OCI-LY7 (cell line): ENCODE measurements around the gene MAN1A2. TPM values are rescaled to one million over a fixed set of nuclear protein-coding genes. Genes with fewer than 3 reads are reported as not detected.

Experiments
- BruUV-seq: library from RNA; stranded (reverse); fragments of 400-500 nt; replicated peaks from 2 replicates; lab custom pipeline; 2021; lab: Mats Ljungman, UMichigan
- CTCF ChIA-PET: fragments of 300-600 bp; sonication (Branson Sonifier 250); formaldehyde crosslinking; loops from one replicate; lab custom pipeline; 2022; ENCODE audit warnings: antibody characterized with exemption; ENCODE audit not compliant: unreplicated experiment; lab: Charles Lee
- POLR2A ChIA-PET: fragments of 300-600 bp; sonication (Branson Sonifier 250); formaldehyde crosslinking; loops from one replicate; lab custom pipeline; 2022; ENCODE audit warnings: antibody characterized with exemption; lab: Charles Lee
- DNase-seq: peaks from one replicate; pipeline ENCODE4 v3.0.0-alpha.2; 2015; ENCODE audit warnings: low spot score
- H2AFZ ChIP-seq: fragments of 200-600 bp; sonication (generic), shearing (Covaris generic); 2 replicates; pipeline ENCODE4 v1.6.1; 2014; ENCODE audit warnings: mild to moderate bottlenecking, antibody characterized with exemption, low read length, moderate library complexity
- H3K27ac ChIP-seq: fragments of 200-600 bp; sonication (generic); 2 replicates; pipeline ENCODE4 v1.5.1; 2014; ENCODE audit warnings: mixed run types, low read depth, mild to moderate bottlenecking, moderate library complexity, low read length, inconsistent platforms; ENCODE audit not compliant: poor library complexity, severe bottlenecking
- H3K36me3 ChIP-seq: fragments of 200-600 bp; sonication (generic); 2 replicates; pipeline ENCODE4 v1.6.1; 2014; ENCODE audit warnings: mild to moderate bottlenecking, antibody characterized with exemption, low read length, moderate library complexity, mixed read lengths; ENCODE audit not compliant: insufficient read depth
- H3K4me1 ChIP-seq: fragments of 200-600 bp; sonication (generic); 2 replicates; pipeline ENCODE4 v1.5.1; 2014; ENCODE audit warnings: mild to moderate bottlenecking, low read length; ENCODE audit not compliant: insufficient read depth, poor library complexity, severe bottlenecking
- H3K4me2 ChIP-seq: fragments of 200-600 bp; sonication (generic); 2 replicates; pipeline ENCODE4 v1.6.1; 2014; ENCODE audit warnings: mild to moderate bottlenecking, low read length
- H3K4me3 ChIP-seq: fragments of 200-600 bp; sonication (generic); 2 replicates; pipeline ENCODE4 v1.5.1; 2014; ENCODE audit warnings: mild to moderate bottlenecking, low read depth, low read length; ENCODE audit not compliant: poor library complexity, severe bottlenecking
- H3K79me2 ChIP-seq: fragments of 200-600 bp; sonication (generic); 2 replicates; pipeline ENCODE4 v1.6.1; 2016; ENCODE audit warnings: low read depth, mild to moderate bottlenecking, low read length, moderate library complexity, mixed read lengths; ENCODE audit not compliant: insufficient read depth
- H3K9me2 ChIP-seq: fragments of 200-600 bp; sonication (generic); 2 replicates; pipeline ENCODE4 v1.6.1; 2016; ENCODE audit warnings: mild to moderate bottlenecking, low read length, mixed read lengths; ENCODE audit not compliant: insufficient read depth
- H3K9me3 ChIP-seq: fragments of 200-600 bp; sonication (generic); 2 replicates; pipeline ENCODE4 v1.6.1; 2014; ENCODE audit warnings: mild to moderate bottlenecking, mixed run types, low read length, mixed read lengths
- H4K20me1 ChIP-seq: fragments of 200-600 bp; sonication (generic); 2 replicates; pipeline ENCODE4 v1.6.1; 2014; ENCODE audit warnings: mild to moderate bottlenecking, antibody characterized with exemption, low read length, moderate library complexity, mixed read lengths; ENCODE audit not compliant: insufficient read depth
- CTCF ChIP-seq: fragments of 200-600 bp; sonication (generic); conservative IDR thresholded peaks from 2 replicates; pipeline ENCODE4 v1.5.1; 2014; ENCODE audit warnings: mild to moderate bottlenecking, antibody characterized with exemption, low read length, moderate library complexity, mixed read lengths
- EZH2phosphoT487 ChIP-seq: fragments of 200-600 bp; sonication (generic); IDR thresholded peaks from 2 replicates; pipeline ENCODE4 v1.6.1; 2018; ENCODE audit warnings: low read depth, borderline replicate concordance, mild to moderate bottlenecking, mixed run types, antibody characterized with exemption, low read length, moderate library complexity, mixed read lengths
- intact Hi-C: fragments of 100-400 bp; cut with micrococcal nuclease; formaldehyde crosslinking; loops from one replicate; pipeline ENCODE4 v1.10.0; 2022; ENCODE audit not compliant: unreplicated experiment
- total RNA-seq, 2 experiments: library from RNA; depleted of rRNA in 1 of 2; stranded (reverse); fragments of >200 nt in 1 of 2; shearing (Covaris generic) in 1 of 2; gene quantifications; 2 replicates each; pipeline ENCODE4 v1.2.3, GENCODE V29; 2014 to 2022

MAN1A2 gene
- total RNA-seq, 2 experiments from 2014 or later: 16.1 to 27.5 TPM

- BruUV-seq: no TSS peak
- no peak overlapping the region for H3K27ac ChIP-seq
- intact Hi-C loops: no loop called here
- H2AFZ ChIP-seq: no peak overlapping the region
- H3K36me3 ChIP-seq: no peaks in the 10 kb centered on the region
- no peaks in the 10 kb centered on the region for H3K79me2 ChIP-seq
- H4K20me1 ChIP-seq: no peaks in the 10 kb centered on the region
- DNase-seq: no peak
- peaks cover 11% of the 10 kb centered on the region for H3K4me1 ChIP-seq
- TF ChIP-seq CTCF: no peak
- TF ChIP-seq EZH2phosphoT487: no peak
- CTCF ChIA-PET: no interaction called here
- no peaks in the 10 kb centered on the region for H3K9me3 ChIP-seq
- no peak overlapping the region for H3K4me2 ChIP-seq
- no peak overlapping the region for H3K4me3 ChIP-seq
- no peaks in the 10 kb centered on the region for H3K9me2 ChIP-seq
- POLR2A ChIA-PET: interaction anchor here (0.6 kb wide), 1 partner anchor 121 kb away, joined by 3 read pairs; no protein-coding TSS in a partner anchor
Observed at GRCh38 chr1:117573386-117574023, 206.3 kb downstream of the MAN1A2 start.

- intact Hi-C loops: no loop called here
- ChIA-PET POLR2A (interaction anchor here (0.6 to 0.9 kb wide), 2 partner anchors 21 to 120 kb away, joined by 3 to 6 read pairs; no protein-coding TSS in a partner anchor), CTCF (no interaction called here)
- Histone ChIP-seq H3K79me2 (no peaks in the 10 kb centered on the region), H3K9me2 (no peaks in the 10 kb centered on the region), H3K4me1 (peaks cover 11% of the 10 kb centered on the region), H3K4me2 (no peak overlapping the region), H3K9me3 (no peaks in the 10 kb centered on the region), H3K27ac (no peak overlapping the region), H4K20me1 (no peaks in the 10 kb centered on the region), H3K36me3 (no peaks in the 10 kb centered on the region), H2AFZ (no peak overlapping the region), H3K4me3 (no peak overlapping the region)
- no TSS peak for BruUV-seq
- no peak for DNase-seq
- TF ChIP-seq EZH2phosphoT487: no peak
- TF ChIP-seq CTCF: no peak
Observed at GRCh38 chr1:117574161-117574835, 207.0 kb downstream of the MAN1A2 start.
